ENCODE results near the gene PLIN3.

PLIN3 gene

GRCh38 chr19:4871711-4872110, 4.2 kb upstream of the PLIN3 start:
- peaks cover 3% of the 10 kb centered on the region; the same call in 1 of the 2 replicates for H3K4me1 ChIP-seq (ENCODE audit: control insufficient read depth, insufficient read depth, low read length)
- H3K9me3 ChIP-seq (ENCODE audit: control insufficient read depth, insufficient read depth, low read depth, low read length): no peaks in the 10 kb centered on the region
- ChIA-PET CTCF (interaction anchor here (0.6 to 4.7 kb wide), 11 partner anchors 17 to 356 kb away, joined by 3 to 54 read pairs (median 4); no protein-coding TSS in a partner anchor), POLR2A (interaction anchor here (1.5 kb wide), 1 partner anchor 21 kb away, joined by 4 read pairs; no protein-coding TSS in a partner anchor)
- H3K4me3 ChIP-seq (ENCODE audit: low read depth, low read length): no peak overlapping the region
- no peak for TF ChIP-seq ZNF37A (tag by site-specific recombination; IDR thresholded peaks at IDR 0.05)
- TF ChIP-seq ZNF768 (tag by site-specific recombination; IDR thresholded peaks at IDR 0.05): peak; percentile 71; the same call in 1 of the 2 replicates
- H3K36me3 ChIP-seq (ENCODE audit: control insufficient read depth in 2 of 2, insufficient read depth in 1 of 2, low read length in 2 of 2): no peaks in the 10 kb centered on the region
- no peak overlapping the region for H3K27ac ChIP-seq (ENCODE audit: extremely low read depth, low read depth, low read length)

GRCh38 chr19:4870025-4870700, 2.7 kb upstream of the PLIN3 start:
- ChIA-PET CTCF (interaction anchor here (0.6 to 4.7 kb wide), 10 partner anchors 19 to 161 kb away, joined by 3 to 54 read pairs (median 4); no protein-coding TSS in a partner anchor), POLR2A (interaction anchor here (0.6 to 1.9 kb wide), 5 partner anchors 24 to 1091 kb away, joined by 3 to 9 read pairs (median 3); no protein-coding TSS in a partner anchor)
- Histone ChIP-seq H3K27ac (ENCODE audit: extremely low read depth, low read depth, low read length) (no peak overlapping the region), H3K4me3 (ENCODE audit: low read depth, low read length) (no peak overlapping the region), H3K4me1 (ENCODE audit: control insufficient read depth, insufficient read depth, low read length) (peaks cover 3% of the 10 kb centered on the region; the same call in 1 of the 2 replicates), H3K9me3 (ENCODE audit: control insufficient read depth, insufficient read depth, low read depth, low read length) (no peaks in the 10 kb centered on the region), H3K36me3 (ENCODE audit: control insufficient read depth in 2 of 2, insufficient read depth in 1 of 2, low read length in 2 of 2) (no peaks in the 10 kb centered on the region)
- TF ChIP-seq ZNF639 (tag by site-specific recombination; IDR thresholded peaks at IDR 0.05): peak; percentile 63
- peak; percentile 16 for TF ChIP-seq ZBTB26 (tag by site-specific recombination; optimal IDR thresholded peaks at IDR 0.05)
- peak; percentile 84 for TF ChIP-seq PRDM10 (tag by site-specific recombination; IDR thresholded peaks at IDR 0.05)
- peak; percentile 99 for TF ChIP-seq ZNF548 (tag by site-specific recombination; IDR thresholded peaks at IDR 0.05)
- 0 out of 2 replicates have a peak, but pooled peaks have one; percentile 26 for TF ChIP-seq ZFP69B (tag by site-specific recombination; IDR thresholded peaks at IDR 0.05)
- TF ChIP-seq ZNF133 (tag by site-specific recombination; IDR thresholded peaks at IDR 0.05): no peak
- peak; percentile 56 for TF ChIP-seq ZBTB21 (tag by site-specific recombination; IDR thresholded peaks at IDR 0.05)
- TF ChIP-seq GLIS1 (tag by site-specific recombination; IDR thresholded peaks at IDR 0.05): peak; percentile 48
- 0 out of 2 replicates have a peak, but pooled peaks have one; percentile 31 for TF ChIP-seq WT1 (tag by site-specific recombination; IDR thresholded peaks at IDR 0.05)
- TF ChIP-seq ZNF830 (tag by site-specific recombination; IDR thresholded peaks at IDR 0.05; ENCODE audit: low read depth): no peak
- TF ChIP-seq ZNF221 (tag by site-specific recombination; IDR thresholded peaks at IDR 0.05; ENCODE audit: borderline replicate concordance): no peak
- TF ChIP-seq PATZ1 (tag by site-specific recombination; IDR thresholded peaks at IDR 0.05): peak; percentile 57; the same call in 1 of the 2 replicates
- no peak for TF ChIP-seq ZNF610 (tag by site-specific recombination; IDR thresholded peaks at IDR 0.05; ENCODE audit: borderline replicate concordance)
- no peak for TF ChIP-seq ZNF449 (tag by site-specific recombination; IDR thresholded peaks at IDR 0.05)
- TF ChIP-seq ZEB2 (tag by site-specific recombination; IDR thresholded peaks at IDR 0.05): peak; percentile 56
- peak; percentile 90 for TF ChIP-seq SP7 (tag by site-specific recombination; IDR thresholded peaks at IDR 0.05)
- peak; percentile 21; the same call in 1 of the 2 replicates for TF ChIP-seq EGR2 (tag by site-specific recombination; IDR thresholded peaks at IDR 0.05; ENCODE audit: low read depth)
- TF ChIP-seq IKZF3 (tag by site-specific recombination; IDR thresholded peaks at IDR 0.05): 0 out of 2 replicates have a peak, but pooled peaks have one; percentile 20
- TF ChIP-seq ZSCAN5A (tag by site-specific recombination; IDR thresholded peaks at IDR 0.05): peak; percentile 73; the same call in 1 of the 2 replicates
